Endodermal cell (in vitro differentiated cells): Measurements from ENCODE around the gene EPHA1. TPM values are rescaled to one million over a fixed set of nuclear protein-coding genes. Genes with fewer than 3 reads are reported as not detected.

ENCODE experiments used
- DNase-seq: peaks from one replicate; pipeline ENCODE4 v3.0.0-alpha.2; 2017
- H3K27ac ChIP-seq: 2 replicates; pipeline ENCODE4 v1.5.1; 2013; ENCODE audit warnings: mild to moderate bottlenecking, low read depth, low read length, moderate library complexity
- H3K27me3 ChIP-seq: 2 replicates; pipeline ENCODE4 v1.6.1; 2013; ENCODE audit warnings: mild to moderate bottlenecking, low read length, moderate library complexity; ENCODE audit not compliant: insufficient read depth, control insufficient read depth, poor library complexity, severe bottlenecking
- H3K36me3 ChIP-seq: 2 replicates; pipeline ENCODE4 v1.7.0; 2013; ENCODE audit warnings: mild to moderate bottlenecking, low read length, moderate library complexity; ENCODE audit not compliant: control insufficient read depth, insufficient read depth
- H3K4me1 ChIP-seq: one replicate; pipeline ENCODE4 v1.7.0; 2013; ENCODE audit warnings: low read length; ENCODE audit not compliant: control insufficient read depth, insufficient read depth
- H3K4me3 ChIP-seq: 2 replicates; pipeline ENCODE4 v1.5.1; 2013; ENCODE audit warnings: mild to moderate bottlenecking, low read length, moderate library complexity
- H3K9ac ChIP-seq: 2 replicates; pipeline ENCODE4 v1.6.1; 2013; ENCODE audit warnings: mild to moderate bottlenecking, low read length, moderate library complexity; ENCODE audit not compliant: poor library complexity, severe bottlenecking; ENCODE audit errors: extremely low read depth
- H3K9me3 ChIP-seq: 2 replicates; pipeline ENCODE4 v1.6.1; 2013; ENCODE audit warnings: mild to moderate bottlenecking, low read length, moderate library complexity; ENCODE audit not compliant: control insufficient read depth
- H3K27ac Mint-ChIP-seq: 2 replicates; pipeline ENCODE4 v1.8.0; 2020; ENCODE audit warnings: mixed read lengths
- H3K27me3 Mint-ChIP-seq: 2 replicates; pipeline ENCODE4 v1.8.0; 2021; ENCODE audit warnings: mild to moderate bottlenecking, mixed read lengths; ENCODE audit not compliant: insufficient read depth
- H3K36me3 Mint-ChIP-seq: 2 replicates; pipeline ENCODE4 v1.8.0; 2020; ENCODE audit warnings: low read depth, mixed read lengths
- H3K4me1 Mint-ChIP-seq: 2 replicates; pipeline ENCODE4 v1.8.0; 2020; ENCODE audit warnings: mixed read lengths
- H3K4me3 Mint-ChIP-seq: 2 replicates; pipeline ENCODE4 v1.8.0; 2020; ENCODE audit warnings: mild to moderate bottlenecking, moderate library complexity, mixed read lengths
- H3K9me3 Mint-ChIP-seq: 2 replicates; pipeline ENCODE4 v1.8.0; 2020; ENCODE audit warnings: mild to moderate bottlenecking, mixed read lengths
- CTCF ChIP-seq: fragments of 200-600 bp; sonication (generic); conservative IDR thresholded peaks from 2 replicates; pipeline ENCODE4 v1.5.0; 2021; ENCODE audit warnings: antibody characterized with exemption, mild to moderate bottlenecking
- WGBS, 2 experiments: methylation state at CpG; one replicate each; pipeline versions ENCODE4 v1.1.5 to v1.1.7; 2013; ENCODE audit warnings: missing lambda C conversion rate in 2 of 2, mixed read lengths in 1 of 2; ENCODE audit not compliant: insufficient coverage in 1 of 2, insufficient read length in 1 of 2; 5-methylcytosine and 5-hydroxymethylcytosine counted together
- total RNA-seq, 2 donors: library from RNA; stranded (reverse); fragmentation: NEBNext Ultra II Directional in 1 of 2; extraction: Animal tissue kit (Norgen Biotek cat#: 25700) in 1 of 2; gene quantifications; 2 replicates in 1 of 2; 3 replicates in 1 of 2; pipeline ENCODE4 v1.2.1, GENCODE V29; 2021

EPHA1 gene
- total RNA-seq, 2 donors from 2014 or later = 70.0 to 103 TPM

- TF ChIP-seq CTCF = no peak
- Mint-ChIP-seq H3K27ac (no peak overlapping the region), H3K36me3 (peaks cover 4% of the 10 kb centered on the region), H3K4me3 (no peak overlapping the region), H3K4me1 (peaks cover 20% of the 10 kb centered on the region), H3K9me3 (no peaks in the 10 kb centered on the region), H3K27me3 (no peaks in the 10 kb centered on the region)
- Histone ChIP-seq H3K9ac (peak overlapping the region; percentile 88), H3K4me1 (peaks cover 10% of the 10 kb centered on the region), H3K27me3 (no peaks in the 10 kb centered on the region), H3K27ac (no peak overlapping the region), H3K4me3 (peak overlapping the region; percentile 94), H3K36me3 (peaks cover 46% of the 10 kb centered on the region), H3K9me3 (no peaks in the 10 kb centered on the region)
- 12 to 28% methylated on average over 2 to 14 of the region's 21 CpGs for WGBS, 2 experiments
- DNase-seq = peak; percentile 46
Measured at GRCh38 chr7:143382126-143382790, 26.4 kb downstream of the EPHA1 start.

- Histone ChIP-seq H3K27me3 (no peaks in the 10 kb centered on the region), H3K4me3 (peak overlapping the region; percentile 94), H3K4me1 (peaks cover 10% of the 10 kb centered on the region), H3K36me3 (peaks cover 39% of the 10 kb centered on the region), H3K9ac (peak overlapping the region; percentile 88), H3K9me3 (no peaks in the 10 kb centered on the region), H3K27ac (peak overlapping the region; percentile 21)
- Mint-ChIP-seq H3K4me1 (peaks cover 20% of the 10 kb centered on the region), H3K4me3 (no peak overlapping the region), H3K27me3 (no peaks in the 10 kb centered on the region), H3K9me3 (no peaks in the 10 kb centered on the region), H3K36me3 (peaks cover 4% of the 10 kb centered on the region), H3K27ac (no peak overlapping the region)
- TF ChIP-seq CTCF = no peak
- WGBS, 2 experiments = 0 to 2% methylated on average over 13 to 63 of the region's 64 CpGs
- DNase-seq = peak; percentile 58
Measured at GRCh38 chr7:143381427-143382125, 27.1 kb downstream of the EPHA1 start.

GRCh38 chr7:143380646-143381426 lies 27.8 kb downstream of the EPHA1 start, which contains the start of gene ZYX:
ZYX (plus strand) TSS chr7:143381345; CDS start chr7:143381572, 227 bp downstream.
- peak within 1 kb of the TSS; percentile 96 for H3K27ac ChIP-seq
- Mint-ChIP-seq H3K27ac (peak within 1 kb of the TSS; percentile 81), H3K4me3 (no peak within 1 kb of the TSS), H3K4me1 (peaks cover 21% of the 10 kb centered on the region), H3K27me3 (no peaks in the 10 kb centered on the region), H3K9me3 (no peaks in the 10 kb centered on the region), H3K36me3 (peaks cover 4% of the 10 kb centered on the region)
- peaks cover 10% of the 10 kb centered on the region for H3K4me1 ChIP-seq
- TF ChIP-seq CTCF = no peak
- no peaks in the 10 kb centered on the region for H3K27me3 ChIP-seq
- H3K4me3 ChIP-seq = peak within 1 kb of the TSS; percentile 94
- WGBS, 2 experiments = 0% methylated on average over 10 to 70 of the region's 72 CpGs
- peaks cover 32% of the 10 kb centered on the region for H3K36me3 ChIP-seq
- peak; percentile 98 for DNase-seq
- peak within 1 kb of the TSS; percentile 98 for H3K9ac ChIP-seq
- H3K9me3 ChIP-seq = no peaks in the 10 kb centered on the region
